Skeletal muscle satellite cell (primary cell): ENCODE data around the gene NSD1.

Source experiments
- H3K27me3 ChIP-seq: 2 replicates; pipeline ENCODE4 v1.7.0; 2013; ENCODE audit warnings: low read length; ENCODE audit not compliant: control insufficient read depth, insufficient read depth
- H3K36me3 ChIP-seq: 2 replicates; pipeline ENCODE4 v1.7.0; 2013; ENCODE audit warnings: mild to moderate bottlenecking, control low read depth, low read length; ENCODE audit not compliant: insufficient read depth
- H3K4me1 ChIP-seq: 2 replicates; pipeline ENCODE4 v1.7.0; 2013; ENCODE audit warnings: low read length; ENCODE audit not compliant: control insufficient read depth, insufficient read depth
- H3K4me2 ChIP-seq: 2 replicates; pipeline ENCODE4 v1.7.0; 2013; ENCODE audit warnings: mild to moderate bottlenecking, low read length
- H3K4me3 ChIP-seq: 2 replicates; pipeline ENCODE4 v1.7.0; 2013; ENCODE audit warnings: low read length
- H3K9ac ChIP-seq: 2 replicates; pipeline ENCODE4 v1.7.0; 2013; ENCODE audit warnings: mild to moderate bottlenecking, low read depth, low read length, moderate library complexity
- H3K9me3 ChIP-seq: replicated peaks from 2 replicates; pipeline ENCODE4 v1.7.0; 2013; ENCODE audit warnings: mild to moderate bottlenecking, control low read depth, low read length

The NSD1 gene

DNA sequence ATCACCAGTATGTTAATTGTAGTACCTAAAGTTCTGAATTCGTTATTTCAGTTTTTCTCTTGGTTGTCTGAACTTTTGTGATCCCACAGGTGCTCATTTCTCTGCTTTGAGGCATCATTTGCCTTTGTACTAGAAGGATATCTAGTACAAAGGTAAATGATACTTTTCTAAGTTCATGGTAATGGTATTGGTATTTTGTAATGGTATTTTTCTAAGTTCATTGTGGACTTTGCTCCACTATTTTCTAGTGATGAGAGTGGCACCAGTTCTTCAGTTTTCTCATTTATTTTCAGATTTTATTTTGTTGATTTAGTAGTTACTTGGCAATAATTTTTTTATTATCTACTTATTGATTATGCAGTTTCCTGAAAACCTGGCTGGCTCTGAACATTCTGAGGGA is 127.9 kb downstream of the NSD1 start:
- no peaks in the 10 kb centered on the region for H3K27me3 ChIP-seq
- H3K4me2 ChIP-seq = no peak overlapping the region
- peaks cover 66% of the 10 kb centered on the region for H3K36me3 ChIP-seq
- H3K9me3 ChIP-seq = no peaks in the 10 kb centered on the region
- H3K9ac ChIP-seq = no peak overlapping the region
- no peaks in the 10 kb centered on the region for H3K4me1 ChIP-seq
- H3K4me3 ChIP-seq = no peak overlapping the region

DNA sequence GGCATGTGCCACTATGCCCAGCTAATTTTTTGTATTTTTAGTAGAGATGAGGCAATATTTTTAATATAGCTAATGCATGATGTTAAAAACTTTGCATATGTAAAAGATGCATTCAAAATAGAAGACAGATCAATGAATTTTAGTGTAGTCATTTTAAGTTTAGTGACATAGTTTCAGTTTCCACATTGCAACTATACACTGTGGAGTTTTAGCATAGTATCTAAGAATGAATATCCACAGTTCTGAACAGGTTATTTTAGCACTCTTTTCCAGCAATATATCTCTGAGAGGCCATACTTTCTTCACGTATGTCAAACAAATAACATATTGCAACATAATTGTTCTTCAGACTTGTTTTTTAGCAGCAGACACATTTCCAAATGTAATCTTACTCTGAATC is 130.6 kb downstream of the NSD1 start:
- H3K27me3 ChIP-seq = no peaks in the 10 kb centered on the region
- H3K4me1 ChIP-seq = no peaks in the 10 kb centered on the region
- peaks cover 69% of the 10 kb centered on the region for H3K36me3 ChIP-seq
- no peak overlapping the region for H3K9ac ChIP-seq
- H3K4me3 ChIP-seq = no peak overlapping the region
- no peaks in the 10 kb centered on the region for H3K9me3 ChIP-seq
- H3K4me2 ChIP-seq = no peak overlapping the region

DNA sequence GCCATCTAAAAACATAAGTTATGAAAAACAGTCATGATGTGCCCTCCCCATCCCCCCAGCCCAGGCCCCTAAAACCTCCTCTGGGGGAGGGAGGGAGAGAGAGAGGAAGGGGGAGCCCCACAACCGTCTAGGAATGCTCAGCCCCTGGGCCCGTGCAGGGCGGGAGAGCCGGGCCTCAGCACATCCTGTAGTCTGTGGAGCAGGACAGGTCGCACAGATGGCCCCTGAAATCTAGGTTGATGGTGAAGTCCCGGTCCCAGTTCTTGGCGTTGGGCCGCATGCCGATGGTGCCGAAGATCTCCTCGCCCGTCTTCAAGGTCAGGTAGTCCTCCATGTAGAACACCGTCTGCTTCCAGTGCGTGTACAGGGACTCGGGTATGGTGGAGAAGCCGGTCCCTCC is 131.8 kb downstream of the NSD1 start:
- Histone ChIP-seq H3K27me3 (no peaks in the 10 kb centered on the region), H3K4me2 (no peak overlapping the region), H3K4me3 (no peak overlapping the region), H3K9me3 (no peaks in the 10 kb centered on the region), H3K36me3 (peaks cover 72% of the 10 kb centered on the region), H3K4me1 (peaks cover 4% of the 10 kb centered on the region), H3K9ac (no peak overlapping the region)

- Histone ChIP-seq H3K36me3 (peaks cover 67% of the 10 kb centered on the region), H3K27me3 (no peaks in the 10 kb centered on the region), H3K4me2 (no peak overlapping the region)
These were observed 135.8 kb downstream of the NSD1 start for GRCh38 chr5:177269232-177269895.

GRCh38 chr5:177269976-177270375 is 136.4 kb downstream of the NSD1 start:
- no peaks in the 10 kb centered on the region for H3K9me3 ChIP-seq

More at GRCh38 chr5:177269232-177269895, 135.8 kb downstream of the NSD1 start:
- H3K9ac ChIP-seq = no peak overlapping the region
- H3K4me3 ChIP-seq = no peak overlapping the region
- peaks cover 22% of the 10 kb centered on the region for H3K4me1 ChIP-seq
- no peaks in the 10 kb centered on the region for H3K9me3 ChIP-seq

GRCh38 chr5:177270653-177271052 is 137.1 kb downstream of the NSD1 start:
- Histone ChIP-seq H3K27me3 (no peaks in the 10 kb centered on the region), H3K4me2 (no peak overlapping the region), H3K4me1 (peaks cover 22% of the 10 kb centered on the region), H3K36me3 (peaks cover 70% of the 10 kb centered on the region), H3K9me3 (no peaks in the 10 kb centered on the region), H3K9ac (no peak overlapping the region), H3K4me3 (no peak overlapping the region)

More at GRCh38 chr5:177269976-177270375, 136.4 kb downstream of the NSD1 start:
- H3K27me3 ChIP-seq = no peaks in the 10 kb centered on the region
- peaks cover 70% of the 10 kb centered on the region for H3K36me3 ChIP-seq
- peaks cover 22% of the 10 kb centered on the region for H3K4me1 ChIP-seq
- H3K4me3 ChIP-seq = no peak overlapping the region
- H3K4me2 ChIP-seq = no peak overlapping the region
- H3K9ac ChIP-seq = no peak overlapping the region

DNA sequence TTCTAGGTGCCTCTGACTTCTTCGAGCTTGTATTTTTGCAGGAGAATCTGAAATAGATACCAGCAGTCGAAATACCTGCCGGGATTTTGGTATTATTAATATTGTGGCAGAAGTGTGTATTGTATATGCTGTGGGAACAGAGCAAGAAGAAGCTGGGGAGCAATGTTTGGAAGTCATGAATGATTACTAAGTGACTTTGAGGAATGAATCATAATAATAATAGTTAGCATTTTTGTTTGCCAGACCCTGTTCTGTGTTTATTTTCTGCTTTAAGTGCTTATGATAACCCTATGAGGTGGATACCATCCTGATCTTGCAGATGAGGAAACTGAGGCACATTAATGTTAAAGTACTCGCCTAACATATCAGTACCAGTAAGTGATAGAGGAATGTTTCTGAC is 137.5 kb downstream of the NSD1 start:
- no peak overlapping the region for H3K4me2 ChIP-seq
- peaks cover 70% of the 10 kb centered on the region for H3K36me3 ChIP-seq

DNA sequence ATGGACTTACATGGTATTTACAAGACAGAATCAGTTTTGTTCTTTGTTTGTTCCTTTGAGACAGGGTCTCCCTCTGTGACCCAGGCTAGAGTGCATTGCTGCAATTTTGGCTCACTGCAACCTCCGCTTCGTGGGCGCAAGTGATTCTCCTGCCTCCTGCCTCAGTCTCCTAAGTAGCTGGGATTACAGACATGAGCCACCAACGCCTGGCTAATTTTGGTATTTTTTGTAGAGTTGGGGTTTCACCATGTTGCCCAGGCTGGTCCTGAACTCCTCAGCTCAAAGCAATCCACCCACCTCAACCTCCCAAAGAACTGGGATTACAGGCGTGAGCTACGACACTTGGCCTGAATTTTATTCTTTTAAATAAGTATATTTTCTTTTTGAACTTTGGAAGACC is 142.3 kb downstream of the NSD1 start:
- Histone ChIP-seq H3K4me2 (no peak overlapping the region), H3K9me3 (no peaks in the 10 kb centered on the region), H3K27me3 (no peaks in the 10 kb centered on the region), H3K9ac (no peak overlapping the region), H3K4me3 (no peak overlapping the region), H3K36me3 (peaks cover 74% of the 10 kb centered on the region), H3K4me1 (peaks cover 13% of the 10 kb centered on the region)

More for the DNA sequence above, 137.5 kb downstream of the NSD1 start:
- peaks cover 22% of the 10 kb centered on the region for H3K4me1 ChIP-seq
- H3K4me3 ChIP-seq = no peak overlapping the region
- no peaks in the 10 kb centered on the region for H3K27me3 ChIP-seq
- H3K9me3 ChIP-seq = no peaks in the 10 kb centered on the region
- no peak overlapping the region for H3K9ac ChIP-seq

GRCh38 chr5:177276886-177277285 is 143.3 kb downstream of the NSD1 start:
- Histone ChIP-seq H3K4me2 (no peak overlapping the region), H3K4me1 (peaks cover 6% of the 10 kb centered on the region), H3K9ac (no peak overlapping the region), H3K4me3 (no peak overlapping the region), H3K9me3 (no peaks in the 10 kb centered on the region), H3K36me3 (peaks cover 72% of the 10 kb centered on the region), H3K27me3 (no peaks in the 10 kb centered on the region)

GRCh38 chr5:177288191-177288590 is 154.6 kb downstream of the NSD1 start:
- H3K36me3 ChIP-seq = peaks cover 59% of the 10 kb centered on the region
- no peak overlapping the region for H3K9ac ChIP-seq
- H3K4me1 ChIP-seq = no peaks in the 10 kb centered on the region
- no peaks in the 10 kb centered on the region for H3K9me3 ChIP-seq
- H3K4me2 ChIP-seq = no peak overlapping the region
- no peaks in the 10 kb centered on the region for H3K27me3 ChIP-seq
- no peak overlapping the region for H3K4me3 ChIP-seq

GRCh38 chr5:177290816-177291596 is 157.4 kb downstream of the NSD1 start:
- no peaks in the 10 kb centered on the region for H3K9me3 ChIP-seq
- H3K27me3 ChIP-seq = no peaks in the 10 kb centered on the region
- no peaks in the 10 kb centered on the region for H3K4me1 ChIP-seq
- H3K36me3 ChIP-seq = peaks cover 69% of the 10 kb centered on the region
- H3K4me3 ChIP-seq = no peak overlapping the region
- H3K9ac ChIP-seq = no peak overlapping the region
- H3K4me2 ChIP-seq = no peak overlapping the region

GRCh38 chr5:177291735-177292134 is 158.2 kb downstream of the NSD1 start:
- Histone ChIP-seq H3K4me2 (no peak overlapping the region), H3K36me3 (peaks cover 76% of the 10 kb centered on the region), H3K9me3 (no peaks in the 10 kb centered on the region), H3K9ac (no peak overlapping the region), H3K27me3 (no peaks in the 10 kb centered on the region), H3K4me3 (no peak overlapping the region), H3K4me1 (no peaks in the 10 kb centered on the region)
